HG03520 (cell line): Measurements from ENCODE around the gene PROM1.

Experiments used
- ATAC-seq: cut with Tn5 transposase; IDR thresholded peaks from one replicate; pipeline ENCODE4 v1.9.1; 2021; ENCODE audit warnings: mild to moderate bottlenecking, moderate library complexity; ENCODE audit not compliant: unreplicated experiment

Gene PROM1

DNA sequence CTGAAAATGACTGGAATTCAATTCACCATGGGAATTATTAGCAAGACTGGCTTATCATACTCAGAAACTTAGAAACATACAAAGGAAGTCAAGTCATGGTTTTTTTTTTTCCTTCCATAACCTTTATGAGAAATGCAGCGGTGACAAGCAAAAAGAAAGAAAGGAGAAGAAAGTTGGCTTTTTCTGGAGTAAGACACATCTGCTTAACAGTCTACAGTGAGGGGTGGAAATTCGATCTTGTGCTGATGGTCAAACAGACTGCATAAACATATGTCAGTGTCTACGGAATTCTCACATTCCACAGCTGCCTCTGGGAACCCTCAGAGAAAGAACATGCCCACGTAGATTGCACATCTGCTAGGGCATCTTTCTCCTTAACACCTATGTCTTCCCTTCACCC, 54.6 kb downstream of the PROM1 start:
- ATAC-seq: no peak

DNA sequence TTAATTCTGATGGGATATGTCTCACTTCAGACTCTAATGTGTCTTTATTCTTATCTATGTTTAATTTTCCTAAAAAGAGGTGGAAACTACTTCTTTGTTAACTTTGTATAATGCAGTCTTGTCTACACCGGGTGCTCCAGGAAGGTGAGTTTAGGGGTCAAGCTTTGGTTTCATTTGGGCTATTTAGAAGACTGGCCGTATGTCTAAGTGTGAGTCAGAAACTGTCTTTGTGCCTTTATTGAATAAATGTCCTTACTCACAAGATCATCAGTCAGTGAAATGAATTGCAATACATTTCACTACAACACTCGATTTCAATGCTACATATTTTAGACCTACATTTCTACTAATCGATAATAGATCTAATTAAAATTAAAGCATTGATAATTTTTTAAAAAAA, 56.2 kb downstream of the PROM1 start:
- ATAC-seq: no peak

DNA sequence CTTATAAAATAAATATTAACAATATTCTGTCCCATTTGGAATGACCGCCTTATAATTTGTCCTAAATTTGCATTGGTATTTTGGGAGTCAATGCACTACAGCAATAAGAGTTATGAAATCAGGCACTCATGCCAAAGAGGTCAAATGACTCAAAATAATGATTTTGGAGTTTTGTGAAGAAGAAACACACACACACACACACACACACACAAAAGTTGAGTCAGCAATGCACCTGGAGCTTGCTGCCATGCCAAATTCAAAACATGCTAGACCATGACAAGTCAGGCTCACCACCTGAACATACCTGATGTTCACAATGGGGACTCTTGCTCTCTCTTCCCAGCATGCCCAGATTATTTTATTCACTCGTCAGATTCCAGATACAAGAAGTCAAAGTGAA, 56.7 kb downstream of the PROM1 start:
- ATAC-seq: no peak

DNA sequence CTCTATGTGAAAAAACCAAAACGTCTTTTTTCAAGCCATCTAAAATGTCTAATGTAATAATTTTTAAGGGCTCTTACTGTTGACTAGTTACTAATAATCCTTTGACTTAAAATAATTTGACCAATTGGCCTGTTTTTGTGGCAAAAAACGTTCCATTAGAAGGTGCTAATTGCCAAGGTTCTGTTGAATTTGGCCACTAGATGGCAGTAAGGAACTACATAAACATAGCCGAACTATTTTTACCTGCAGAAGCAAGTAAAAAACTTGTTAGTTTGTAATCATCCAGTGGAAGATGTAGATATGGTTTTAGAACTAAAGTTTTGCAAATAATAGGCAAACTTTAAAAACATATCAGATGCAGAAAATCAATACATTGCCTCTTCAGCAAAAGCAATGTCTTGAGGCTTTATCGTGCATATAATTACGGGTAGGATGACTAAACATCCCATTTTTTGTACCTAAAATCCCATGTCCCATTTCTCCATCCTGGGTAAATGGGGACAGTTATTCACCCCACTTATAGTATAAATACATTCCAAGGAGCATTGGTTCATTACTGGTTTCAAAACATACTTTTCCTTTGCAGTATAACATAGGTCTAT, 57.6 kb downstream of the PROM1 start:
- no peak for ATAC-seq

DNA sequence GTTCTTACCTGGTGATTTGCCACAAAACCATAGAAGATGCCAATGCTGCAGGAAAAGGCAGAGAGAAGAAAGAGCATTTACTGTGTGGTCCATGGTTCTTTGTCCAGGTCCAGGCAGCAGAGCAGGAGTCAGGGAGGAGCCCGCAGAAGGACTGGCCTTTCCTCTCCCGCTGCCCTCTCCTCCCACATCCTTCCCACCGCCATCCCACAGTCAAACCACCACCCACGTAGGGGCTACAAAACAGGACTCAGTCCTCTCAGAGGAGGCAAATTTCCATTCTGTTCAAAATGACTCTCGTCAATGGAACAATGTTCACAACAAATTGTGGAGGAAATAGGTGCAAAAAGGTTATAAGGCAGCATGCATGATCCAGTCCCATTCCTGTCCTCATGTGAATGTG, 58.6 kb downstream of the PROM1 start:
- no peak for ATAC-seq

DNA sequence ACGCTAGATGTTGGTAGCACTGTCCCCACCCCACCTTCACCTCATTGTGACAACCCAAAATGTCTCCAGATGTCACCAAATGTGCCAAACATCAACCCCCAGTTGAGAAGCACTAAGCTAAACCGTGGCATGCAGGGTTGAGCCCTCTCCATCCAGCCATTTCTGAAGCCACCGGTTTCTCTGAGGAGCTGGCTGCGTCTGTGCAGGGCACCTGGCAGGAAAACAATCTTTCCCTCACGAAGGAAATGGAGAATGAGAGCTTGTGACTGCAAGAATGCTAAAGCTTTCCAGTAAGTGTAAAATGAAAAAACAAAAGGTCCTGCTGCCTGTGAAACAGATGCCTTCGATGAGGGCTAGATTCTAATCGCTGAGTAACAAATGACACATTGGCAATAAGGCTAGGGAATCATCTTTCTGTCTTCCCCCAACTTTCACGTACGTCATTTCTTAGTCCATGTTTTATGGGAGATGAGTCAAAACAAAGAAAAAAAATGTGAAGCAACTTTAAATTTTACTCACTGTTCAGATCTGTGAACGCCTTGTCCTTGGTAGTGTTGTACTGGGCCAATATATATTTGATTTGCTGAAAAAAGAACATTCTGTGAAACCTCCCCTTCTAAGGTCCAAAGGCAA, 59.9 kb downstream of the PROM1 start:
- ATAC-seq: no peak

DNA sequence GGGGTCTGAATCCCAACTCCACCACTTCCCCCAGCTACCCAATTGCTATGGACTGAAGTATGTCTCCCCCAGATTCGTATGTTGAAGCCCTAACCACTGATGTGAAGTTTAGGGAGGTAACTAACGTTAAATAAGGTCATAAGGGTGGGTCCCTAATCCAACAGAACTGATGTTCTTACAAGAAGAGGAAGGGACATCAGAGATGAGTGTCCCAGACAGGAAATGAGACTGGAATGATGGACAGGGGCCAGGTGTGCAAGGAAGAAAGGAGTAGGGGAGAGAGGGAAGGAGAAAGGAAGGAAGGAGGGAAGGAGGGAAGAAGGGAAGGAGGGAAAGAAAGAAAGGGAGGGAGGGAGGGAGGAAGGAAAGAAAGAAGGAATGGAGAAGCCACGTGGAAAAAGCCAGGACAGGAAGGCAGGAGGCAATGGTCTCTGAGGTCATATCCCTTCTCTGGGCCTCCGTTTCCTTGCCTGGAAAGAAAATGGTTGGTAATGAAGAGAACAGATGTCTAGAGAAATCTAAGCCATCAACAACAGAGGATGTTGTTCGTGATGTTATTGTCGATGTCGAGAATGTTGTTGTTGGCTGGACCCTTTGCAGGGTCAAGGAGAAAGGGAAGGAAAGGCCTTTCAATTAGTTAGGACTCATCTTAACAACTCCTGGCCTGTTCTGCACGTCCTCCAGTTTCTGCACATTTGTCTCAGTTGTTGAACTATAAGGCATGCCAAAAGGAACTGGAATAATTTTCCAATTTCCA, 61.8 kb downstream of the PROM1 start:
- ATAC-seq: no peak

DNA sequence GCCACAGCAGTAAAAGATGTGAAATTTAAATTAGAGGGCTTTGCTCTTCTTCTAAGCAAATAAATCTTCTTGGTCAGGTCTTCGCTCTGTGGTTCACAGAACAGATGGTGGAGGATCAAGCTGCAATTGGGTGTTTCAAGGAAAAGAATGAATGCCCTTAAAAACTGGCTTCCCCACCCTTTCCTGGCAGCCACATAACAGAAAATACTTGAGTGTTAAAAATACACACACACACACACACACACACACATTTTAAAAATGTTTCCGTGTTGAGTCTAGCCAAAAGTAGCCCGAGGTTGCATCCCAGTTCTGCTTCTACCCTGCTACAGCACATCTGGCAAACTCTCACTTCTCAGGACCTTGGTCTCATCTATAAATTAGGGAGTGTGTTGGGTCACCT, 64.2 kb downstream of the PROM1 start:
- ATAC-seq: no peak

DNA sequence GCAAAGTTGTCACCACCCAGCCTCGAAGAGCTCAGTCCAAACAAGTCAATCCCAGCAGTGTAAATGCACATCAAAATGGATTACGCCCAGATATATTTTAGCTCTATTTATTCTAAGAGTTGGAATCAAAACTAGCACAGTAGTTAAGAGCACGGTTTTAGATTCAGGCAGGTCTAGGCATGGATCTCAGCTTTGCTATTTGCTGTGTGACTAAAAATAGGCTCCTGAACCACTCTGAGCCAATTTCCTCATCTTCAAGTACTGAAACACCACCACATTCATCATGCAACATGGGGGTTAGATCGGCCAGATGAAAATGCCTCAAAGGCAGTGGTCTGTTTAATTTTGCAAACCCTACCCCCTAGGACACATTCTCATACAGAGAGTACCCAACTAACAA, 65.0 kb downstream of the PROM1 start:
- ATAC-seq: no peak

DNA sequence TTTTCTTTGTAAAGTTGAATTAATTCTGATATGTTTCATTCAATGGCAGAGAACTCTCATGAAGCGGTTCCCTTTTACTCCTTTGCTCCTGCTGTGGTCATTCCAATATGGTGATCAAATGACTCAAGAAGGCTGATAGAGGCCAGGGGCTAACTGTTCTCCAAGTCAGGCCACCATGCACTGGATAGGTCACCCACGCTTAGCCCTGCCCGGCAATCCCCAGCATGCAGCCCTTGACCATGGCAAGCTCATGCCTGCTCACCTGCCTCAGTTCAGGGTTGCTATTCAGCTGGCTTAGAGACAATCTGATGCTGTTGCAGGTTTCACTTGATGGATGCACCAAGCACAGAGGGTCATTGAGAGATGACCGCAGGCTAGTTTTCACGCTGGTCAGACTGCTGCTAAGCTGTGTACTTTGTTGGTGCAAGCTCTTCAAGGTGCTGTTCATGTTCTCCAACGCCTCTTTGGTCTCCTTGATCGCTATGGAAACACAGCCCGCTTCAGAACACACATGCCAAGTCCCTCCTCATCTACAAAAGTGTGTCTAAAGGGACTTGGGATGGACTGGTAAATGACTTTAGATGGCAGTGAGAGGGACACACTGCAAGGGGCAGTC, 65.7 kb downstream of the PROM1 start:
- no peak for ATAC-seq

DNA sequence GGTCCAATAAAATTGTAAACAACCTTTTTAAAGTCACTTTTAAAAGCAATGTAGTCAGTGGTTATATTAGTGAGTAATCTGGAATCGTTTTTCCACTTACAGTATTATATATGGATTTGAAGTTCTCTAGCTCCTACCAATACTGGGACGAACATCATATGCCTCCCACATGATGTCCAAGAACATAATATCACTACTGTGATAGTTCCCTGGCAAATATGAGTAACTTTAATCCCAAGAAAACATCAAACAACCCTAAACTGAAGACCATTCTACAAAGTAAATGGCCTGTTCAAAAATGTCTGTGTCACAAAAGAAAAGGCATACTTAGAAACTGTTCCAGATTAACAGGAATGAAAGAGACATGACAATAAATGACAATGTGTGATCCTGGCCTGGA, 67.3 kb downstream of the PROM1 start:
- ATAC-seq: no peak

DNA sequence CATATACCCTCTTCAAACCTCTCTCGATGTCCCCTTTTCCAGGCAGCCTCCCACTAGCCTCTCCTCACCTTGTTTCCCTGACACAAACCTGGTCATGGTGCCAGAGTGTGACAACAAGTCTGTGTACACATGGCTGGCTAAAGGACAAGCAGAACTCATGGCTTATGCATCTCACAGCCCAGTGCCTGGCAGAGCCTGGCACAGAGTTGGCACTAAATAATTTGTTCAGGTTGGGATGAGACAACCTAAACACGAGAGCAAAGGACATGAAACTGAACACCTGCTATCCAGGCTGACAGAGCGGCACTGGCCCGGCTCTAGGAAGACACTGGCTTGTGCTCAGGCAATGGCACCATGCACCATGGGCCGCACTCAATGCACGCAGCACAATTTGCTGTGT, 72.7 kb downstream of the PROM1 start:
- ATAC-seq: no peak

DNA sequence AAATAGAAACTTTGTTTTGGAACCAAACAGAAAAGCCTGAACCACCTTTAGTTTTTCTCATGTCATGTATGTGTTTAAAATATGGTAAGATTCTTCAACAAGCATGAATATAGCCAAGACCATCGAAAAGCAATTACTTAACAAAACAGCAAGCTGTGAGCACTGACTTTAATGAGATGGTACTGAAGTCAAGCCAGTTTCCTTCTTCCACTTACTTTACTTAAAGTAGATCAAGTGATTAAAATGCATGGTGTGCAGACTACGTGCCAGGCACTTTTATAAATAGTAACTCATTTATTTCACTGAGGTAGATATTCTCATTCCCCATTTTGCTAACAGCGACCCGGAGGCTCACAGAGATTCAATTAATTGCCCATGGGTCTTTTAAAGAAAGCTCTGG, 74.7 kb downstream of the PROM1 start:
- ATAC-seq: no peak

DNA sequence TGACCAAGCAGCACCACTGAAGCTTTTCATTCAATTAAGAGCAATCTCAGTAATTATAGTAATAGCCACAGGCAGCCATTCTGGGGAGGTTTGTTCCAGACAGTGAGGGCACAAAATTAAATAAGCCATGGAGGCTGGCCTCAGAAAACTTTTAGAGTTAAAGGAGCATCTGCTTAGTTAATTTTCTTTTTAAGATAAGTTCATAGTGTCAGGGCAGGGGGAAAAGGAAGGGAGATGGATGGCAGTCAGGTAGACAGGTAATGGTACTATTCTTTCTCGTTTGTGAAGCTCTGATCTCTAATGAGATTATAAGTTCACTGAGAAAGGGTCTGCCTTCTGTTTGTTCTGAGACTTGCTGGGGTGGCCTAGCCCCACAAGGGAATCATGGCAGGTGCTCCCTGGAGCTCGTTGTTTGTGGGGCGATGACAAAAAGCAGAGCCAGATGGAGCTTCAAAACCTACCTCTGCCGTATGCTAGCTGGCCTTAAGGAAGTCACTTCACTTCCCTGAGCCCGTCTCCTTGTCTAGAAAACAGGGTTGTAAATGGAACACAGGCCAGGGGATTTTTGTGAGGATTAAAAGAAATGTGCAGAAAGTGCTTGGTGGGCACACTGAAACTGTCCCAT, 76.2 kb downstream of the PROM1 start:
- no peak for ATAC-seq

DNA sequence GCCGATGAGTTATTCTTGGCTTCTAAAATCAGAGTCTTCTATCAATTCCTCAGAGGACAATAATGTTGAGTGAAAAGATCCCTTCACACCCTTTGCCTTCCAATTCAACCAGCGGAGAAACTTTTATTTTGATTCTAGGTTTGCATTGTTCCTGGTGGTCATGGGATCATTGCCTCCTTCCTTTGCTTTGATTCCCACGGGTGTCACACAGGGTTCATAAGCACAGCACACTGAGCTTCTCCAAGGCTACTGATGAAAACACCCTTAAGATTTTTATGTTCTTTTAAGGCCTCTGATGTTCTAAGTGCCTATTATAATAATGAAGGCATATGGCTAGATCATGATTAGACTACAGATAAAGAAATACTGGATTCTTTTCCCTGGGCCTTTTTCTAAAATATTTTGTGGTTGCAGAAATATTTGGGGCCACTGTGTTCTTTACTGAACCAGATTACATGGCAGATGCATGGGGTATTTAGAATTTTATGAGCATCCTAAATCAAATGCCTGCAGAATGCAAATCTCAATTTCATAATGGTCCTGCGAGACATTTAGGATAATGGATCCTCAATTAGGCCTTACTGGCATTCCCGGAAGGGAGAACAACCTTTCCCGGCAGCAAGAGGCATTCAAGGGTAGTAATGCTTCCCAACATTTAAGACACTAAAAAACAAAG, 76.9 kb downstream of the PROM1 start:
- no peak for ATAC-seq

DNA sequence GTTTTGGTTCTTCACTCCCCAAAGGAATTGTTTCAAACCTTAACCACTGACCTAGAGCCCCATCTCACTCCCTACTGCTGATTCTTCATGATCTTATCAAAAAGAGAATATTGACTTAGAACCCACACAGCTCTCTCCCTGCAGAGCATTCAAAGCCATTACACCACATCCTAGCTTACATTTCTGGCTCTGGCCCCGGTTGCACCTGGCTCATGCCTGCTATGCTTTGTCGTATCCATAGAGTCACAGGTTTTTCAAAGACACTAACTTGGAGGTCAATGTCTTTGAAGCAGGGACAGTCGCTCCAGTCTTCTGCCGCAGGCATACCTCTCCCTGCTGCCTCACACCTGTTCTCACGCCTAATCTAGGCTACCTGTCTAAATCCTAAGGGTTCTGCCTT, 78.1 kb downstream of the PROM1 start:
- ATAC-seq: no peak

DNA sequence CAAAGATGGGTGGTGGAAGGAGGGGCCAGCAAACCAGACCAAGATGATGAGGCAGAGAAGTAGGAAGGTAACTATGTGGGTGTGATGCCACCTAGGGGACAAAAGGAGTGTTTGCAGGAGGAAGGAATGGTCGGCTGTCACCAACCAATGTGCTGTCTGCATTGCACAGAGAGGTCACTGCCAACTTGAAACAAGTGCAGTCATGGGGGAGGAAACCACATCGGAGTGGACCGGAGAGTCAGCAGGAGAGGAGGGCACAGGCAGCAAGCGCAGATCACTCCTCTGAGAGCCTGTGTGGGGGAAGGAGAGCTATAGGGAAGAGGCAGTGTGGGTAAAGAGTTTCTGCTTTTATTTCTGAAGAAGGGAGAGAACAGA, 82.4 kb downstream of the PROM1 start:
- peak; percentile 87 for ATAC-seq

DNA sequence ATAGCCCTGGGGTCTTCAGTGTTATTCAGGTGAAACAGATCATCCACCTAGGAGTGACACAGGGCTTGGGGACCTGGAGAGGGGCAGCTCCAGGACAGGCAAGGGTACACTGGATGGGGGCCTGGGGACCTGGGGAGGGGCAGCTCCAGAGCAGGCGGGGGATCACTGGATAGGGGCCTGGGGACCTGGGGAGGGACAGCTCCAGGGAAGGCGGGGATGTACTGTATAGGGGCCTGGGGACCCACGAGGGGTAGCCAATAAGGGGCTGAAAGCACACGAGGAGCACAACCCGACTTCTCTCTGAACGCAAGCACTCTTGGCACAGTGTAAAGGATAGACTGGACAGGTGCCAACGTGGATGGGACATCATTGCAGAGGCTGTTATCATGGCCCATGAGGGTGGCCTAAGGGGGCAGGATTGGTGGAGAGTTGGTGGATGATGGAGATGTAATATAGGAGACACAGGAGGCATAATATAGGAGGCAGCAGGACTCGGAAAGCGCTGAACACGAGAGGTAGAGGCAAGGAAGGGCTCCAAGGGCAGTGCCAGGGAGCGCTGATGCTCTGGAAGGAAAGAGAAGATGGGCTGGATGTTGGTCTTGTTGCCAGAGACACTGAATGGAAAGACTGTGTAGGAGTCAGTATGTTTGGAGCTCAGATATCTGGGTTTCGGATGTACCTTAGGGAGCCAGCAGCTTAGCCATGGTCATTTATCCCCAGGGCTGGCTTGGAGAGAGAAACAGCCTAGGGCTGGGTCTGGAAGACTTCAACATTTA, 82.9 kb downstream of the PROM1 start:
- no peak for ATAC-seq

DNA sequence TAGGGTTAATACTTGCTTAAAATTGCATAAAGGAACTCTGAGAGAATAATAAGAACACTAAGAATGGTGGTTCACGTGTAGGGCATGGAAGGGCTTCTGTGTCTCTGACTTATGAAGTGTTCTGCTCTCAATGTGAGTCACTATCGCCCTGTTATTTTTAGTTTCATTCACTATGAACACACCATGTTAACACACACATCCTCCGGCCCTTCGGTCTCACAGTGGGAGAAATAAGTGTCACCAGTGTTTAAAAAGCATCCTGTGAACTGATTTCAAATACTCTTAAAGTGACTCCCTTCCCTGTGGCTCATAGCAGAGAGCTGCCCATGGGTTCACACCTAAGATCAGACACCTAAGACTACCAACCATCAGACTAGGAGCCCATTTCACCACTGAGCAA, 87.0 kb downstream of the PROM1 start:
- ATAC-seq: peak; percentile 60

DNA sequence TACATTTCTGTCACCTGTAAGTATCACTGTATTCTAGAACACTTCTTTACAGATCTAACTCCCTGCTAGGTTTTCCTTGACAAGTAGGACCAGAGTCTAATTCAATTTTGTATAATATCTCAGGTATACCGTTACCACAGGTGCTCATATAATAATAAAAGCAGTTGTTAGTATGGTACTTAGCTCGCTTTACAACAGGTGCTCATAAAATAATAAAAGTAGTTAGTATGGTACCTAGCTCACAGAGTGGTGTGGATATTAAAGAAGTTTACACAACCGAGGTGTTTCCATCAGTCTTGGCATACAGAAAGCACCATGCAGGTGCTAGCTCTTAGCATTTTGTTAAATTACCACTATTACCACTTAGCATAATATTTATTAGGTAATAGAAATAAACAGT, 88.0 kb downstream of the PROM1 start:
- no peak for ATAC-seq

DNA sequence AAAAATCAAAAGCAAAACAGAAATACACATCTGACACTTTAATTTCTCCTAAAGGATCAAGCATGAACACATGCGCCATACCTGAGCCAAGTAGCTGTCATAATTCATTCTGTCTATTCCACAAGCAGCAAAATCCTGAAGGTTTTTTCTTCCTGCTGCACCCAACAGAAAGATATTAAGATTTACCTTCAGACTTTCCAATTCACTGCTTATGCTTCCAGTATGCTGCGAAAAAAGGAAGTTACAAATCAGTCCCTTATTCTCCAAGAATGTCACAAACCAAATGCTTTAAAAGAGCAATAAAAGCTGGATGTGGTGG, 91.7 kb downstream of the PROM1 start:
- ATAC-seq: no peak
